ENCODE measurements around the gene OR2L8. TPM values are rescaled to one million over a fixed set of nuclear protein-coding genes. Genes with fewer than 3 reads are reported as not detected.
A peak's percentile ranks its signal among the peaks of the same experiment; 100 is the strongest.

OR2L8 gene
- total and polyA plus RNA-seq, 9 of the 15 experiments (the other 6 are each of a cell fraction or from before 2014, with no cell fraction given): not detected

DNA sequence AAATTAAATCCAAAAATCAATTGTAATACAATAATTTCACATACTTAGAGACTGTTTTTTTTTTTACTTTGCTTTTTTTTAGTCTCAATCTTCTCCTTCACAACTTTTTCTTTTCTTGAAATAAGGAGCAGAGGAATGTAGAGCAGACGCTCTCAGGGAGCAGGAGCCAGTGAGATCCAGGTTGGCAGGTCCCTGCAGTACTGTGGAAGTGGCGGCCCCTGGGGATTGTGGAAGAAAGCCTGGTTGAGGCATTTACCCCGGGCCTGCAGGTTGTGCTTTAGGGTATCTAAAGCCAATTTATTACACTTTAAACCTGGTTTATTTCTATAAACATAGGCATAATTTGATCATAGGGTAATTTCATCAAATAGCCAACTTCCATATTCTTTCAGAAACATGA is 24.7 kb upstream of the OR2L8 start (continued):
- TF ChIP-seq ZNF586 (CRISPR knock-in tag; conservative IDR thresholded peaks at IDR 0.05) (no peak), STAG1 (CRISPR knock-in tag; IDR thresholded peaks at IDR 0.05; ENCODE audit: borderline replicate concordance) (no peak), PHB (CRISPR knock-in tag; IDR thresholded peaks at IDR 0.05) (no peak)
- TF ChIP-seq, protein P1, sequence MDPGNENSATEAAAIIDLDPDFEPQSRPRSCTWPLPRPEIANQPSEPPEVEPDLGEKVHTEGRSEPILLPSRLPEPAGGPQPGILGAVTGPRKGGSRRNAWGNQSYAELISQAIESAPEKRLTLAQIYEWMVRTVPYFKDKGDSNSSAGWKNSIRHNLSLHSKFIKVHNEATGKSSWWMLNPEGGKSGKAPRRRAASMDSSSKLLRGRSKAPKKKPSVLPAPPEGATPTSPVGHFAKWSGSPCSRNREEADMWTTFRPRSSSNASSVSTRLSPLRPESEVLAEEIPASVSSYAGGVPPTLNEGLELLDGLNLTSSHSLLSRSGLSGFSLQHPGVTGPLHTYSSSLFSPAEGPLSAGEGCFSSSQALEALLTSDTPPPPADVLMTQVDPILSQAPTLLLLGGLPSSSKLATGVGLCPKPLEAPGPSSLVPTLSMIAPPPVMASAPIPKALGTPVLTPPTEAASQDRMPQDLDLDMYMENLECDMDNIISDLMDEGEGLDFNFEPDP (CRISPR knock-in tag; IDR thresholded peaks at IDR 0.05): no peak

DNA sequence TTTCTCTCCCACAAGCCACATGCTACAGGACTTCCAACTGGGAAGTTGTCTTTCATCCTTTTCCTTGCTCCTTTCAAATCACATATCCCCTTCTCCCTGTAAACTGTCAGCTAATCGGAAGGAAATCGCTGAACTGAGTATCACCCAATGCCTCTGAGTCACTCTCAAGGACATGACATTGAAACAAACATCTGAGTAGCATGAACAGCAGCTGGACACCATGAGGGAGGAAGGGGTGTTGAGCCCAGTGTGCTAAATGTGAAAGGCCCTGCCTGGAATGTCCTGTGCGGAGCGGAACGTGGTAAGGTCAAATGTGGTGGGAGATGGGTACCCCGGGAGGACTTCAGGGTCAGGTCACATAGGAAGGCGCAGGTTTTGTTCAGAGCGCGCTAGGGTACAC is 23.8 kb upstream of the OR2L8 start, which contains the start of gene OR2AJ1:
TSS of gene OR2AJ1 (plus strand) at position 22 of the 400 bp plus-strand sequence. CDS start 8,880 bp downstream, outside the sequence.
- H3K79me2 ChIP-seq (ENCODE audit: control insufficient read depth, insufficient read depth, low read length): no peaks in the 10 kb centered on the region
- POLR2A ChIA-PET: no interaction called here
- CTCF ChIA-PET (ENCODE audit: low intra/inter-chr PET ratio): no interaction called here
- H3K4me1 ChIP-seq (replicated peaks in 1 of 2; ENCODE audit: control insufficient read depth in 2 of 2, insufficient read depth in 2 of 2, low read length in 2 of 2): no peaks in the 10 kb centered on the region
- H3K4me3 ChIP-seq: no peak within 1 kb of the TSS
- in situ Hi-C loops (cut with MboI) (no loop called here), intact Hi-C loops (cut with micrococcal nuclease) (no loop called here)
- no peaks in the 10 kb centered on the region for H3K9me1 ChIP-seq (ENCODE audit: control insufficient read depth, insufficient read depth, low read length)
- no peaks in the 10 kb centered on the region for H3K36me3 ChIP-seq (ENCODE audit: control insufficient read depth, insufficient read depth, low read length)
- H3K9me3 ChIP-seq (replicated peaks; ENCODE audit: control insufficient read depth, insufficient read depth, low read depth, low read length): no peaks in the 10 kb centered on the region
- no peak within 1 kb of the TSS for H3K27ac ChIP-seq (ENCODE audit: extremely low read depth, low read depth, low read length)
- ATAC-seq (peak; percentile 63), DNase-seq (ENCODE audit: extremely low read depth in 1 of 4, low spot score in 3 of 4) (no peak), FAIRE-seq (no peak)
- H2AFZ ChIP-seq (ENCODE audit: low read depth, low read length): peak within 1 kb of the TSS; percentile 29; the same call in 1 of the 2 replicates
- H3K9ac ChIP-seq (ENCODE audit: insufficient read depth in 1 of 2, low read depth in 2 of 2, low read length in 2 of 2): no peak within 1 kb of the TSS
- no TSS peak for BruUV-seq (replicated peaks)
- no peak within 1 kb of the TSS; the same call in 1 of the 2 replicates for H3K4me2 ChIP-seq (ENCODE audit: insufficient read depth, low read length)
- no peaks in the 10 kb centered on the region for H4K20me1 ChIP-seq (replicated peaks; ENCODE audit: control insufficient read depth, insufficient read depth, low read length)
- 11% methylated on average over 9 of the region's 9 CpGs for WGBS (ENCODE audit: insufficient coverage, low coverage, missing lambda C conversion rate)
- H3K27me3 ChIP-seq (ENCODE audit: control insufficient read depth in 2 of 2, insufficient read depth in 2 of 2, low read length in 2 of 2): no peaks in the 10 kb centered on the region
- TF ChIP-seq ZNF696 (CRISPR knock-in tag; conservative IDR thresholded peaks at IDR 0.05): no peak
- TF ChIP-seq, protein P2, sequence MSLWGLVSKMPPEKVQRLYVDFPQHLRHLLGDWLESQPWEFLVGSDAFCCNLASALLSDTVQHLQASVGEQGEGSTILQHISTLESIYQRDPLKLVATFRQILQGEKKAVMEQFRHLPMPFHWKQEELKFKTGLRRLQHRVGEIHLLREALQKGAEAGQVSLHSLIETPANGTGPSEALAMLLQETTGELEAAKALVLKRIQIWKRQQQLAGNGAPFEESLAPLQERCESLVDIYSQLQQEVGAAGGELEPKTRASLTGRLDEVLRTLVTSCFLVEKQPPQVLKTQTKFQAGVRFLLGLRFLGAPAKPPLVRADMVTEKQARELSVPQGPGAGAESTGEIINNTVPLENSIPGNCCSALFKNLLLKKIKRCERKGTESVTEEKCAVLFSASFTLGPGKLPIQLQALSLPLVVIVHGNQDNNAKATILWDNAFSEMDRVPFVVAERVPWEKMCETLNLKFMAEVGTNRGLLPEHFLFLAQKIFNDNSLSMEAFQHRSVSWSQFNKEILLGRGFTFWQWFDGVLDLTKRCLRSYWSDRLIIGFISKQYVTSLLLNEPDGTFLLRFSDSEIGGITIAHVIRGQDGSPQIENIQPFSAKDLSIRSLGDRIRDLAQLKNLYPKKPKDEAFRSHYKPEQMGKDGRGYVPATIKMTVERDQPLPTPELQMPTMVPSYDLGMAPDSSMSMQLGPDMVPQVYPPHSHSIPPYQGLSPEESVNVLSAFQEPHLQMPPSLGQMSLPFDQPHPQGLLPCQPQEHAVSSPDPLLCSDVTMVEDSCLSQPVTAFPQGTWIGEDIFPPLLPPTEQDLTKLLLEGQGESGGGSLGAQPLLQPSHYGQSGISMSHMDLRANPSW (CRISPR knock-in tag; IDR thresholded peaks at IDR 0.05): no peak
- no peak for TF ChIP-seq GATA2 (CRISPR knock-in tag; IDR thresholded peaks at IDR 0.05)
- TF ChIP-seq FOSL1 (tag; conservative IDR thresholded peaks at IDR 0.05): peak; percentile 34; the same call in 1 of the 2 replicates
- TF ChIP-seq ZNF133 (CRISPR knock-in tag; IDR thresholded peaks at IDR 0.05): no peak
- TF ChIP-seq, protein P3, sequence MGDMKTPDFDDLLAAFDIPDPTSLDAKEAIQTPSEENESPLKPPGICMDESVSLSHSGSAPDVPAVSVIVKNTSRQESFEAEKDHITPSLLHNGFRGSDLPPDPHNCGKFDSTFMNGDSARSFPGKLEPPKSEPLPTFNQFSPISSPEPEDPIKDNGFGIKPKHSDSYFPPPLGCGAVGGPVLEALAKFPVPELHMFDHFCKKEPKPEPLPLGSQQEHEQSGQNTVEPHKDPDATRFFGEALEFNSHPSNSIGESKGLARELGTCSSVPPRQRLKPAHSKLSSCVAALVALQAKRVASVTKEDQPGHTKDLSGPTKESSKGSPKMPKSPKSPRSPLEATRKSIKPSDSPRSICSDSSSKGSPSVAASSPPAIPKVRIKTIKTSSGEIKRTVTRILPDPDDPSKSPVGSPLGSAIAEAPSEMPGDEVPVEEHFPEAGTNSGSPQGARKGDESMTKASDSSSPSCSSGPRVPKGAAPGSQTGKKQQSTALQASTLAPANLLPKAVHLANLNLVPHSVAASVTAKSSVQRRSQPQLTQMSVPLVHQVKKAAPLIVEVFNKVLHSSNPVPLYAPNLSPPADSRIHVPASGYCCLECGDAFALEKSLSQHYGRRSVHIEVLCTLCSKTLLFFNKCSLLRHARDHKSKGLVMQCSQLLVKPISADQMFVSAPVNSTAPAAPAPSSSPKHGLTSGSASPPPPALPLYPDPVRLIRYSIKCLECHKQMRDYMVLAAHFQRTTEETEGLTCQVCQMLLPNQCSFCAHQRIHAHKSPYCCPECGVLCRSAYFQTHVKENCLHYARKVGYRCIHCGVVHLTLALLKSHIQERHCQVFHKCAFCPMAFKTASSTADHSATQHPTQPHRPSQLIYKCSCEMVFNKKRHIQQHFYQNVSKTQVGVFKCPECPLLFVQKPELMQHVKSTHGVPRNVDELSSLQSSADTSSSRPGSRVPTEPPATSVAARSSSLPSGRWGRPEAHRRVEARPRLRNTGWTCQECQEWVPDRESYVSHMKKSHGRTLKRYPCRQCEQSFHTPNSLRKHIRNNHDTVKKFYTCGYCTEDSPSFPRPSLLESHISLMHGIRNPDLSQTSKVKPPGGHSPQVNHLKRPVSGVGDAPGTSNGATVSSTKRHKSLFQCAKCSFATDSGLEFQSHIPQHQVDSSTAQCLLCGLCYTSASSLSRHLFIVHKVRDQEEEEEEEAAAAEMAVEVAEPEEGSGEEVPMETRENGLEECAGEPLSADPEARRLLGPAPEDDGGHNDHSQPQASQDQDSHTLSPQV (IDR thresholded peaks at IDR 0.05): no peak
- TF ChIP-seq, protein P4, sequence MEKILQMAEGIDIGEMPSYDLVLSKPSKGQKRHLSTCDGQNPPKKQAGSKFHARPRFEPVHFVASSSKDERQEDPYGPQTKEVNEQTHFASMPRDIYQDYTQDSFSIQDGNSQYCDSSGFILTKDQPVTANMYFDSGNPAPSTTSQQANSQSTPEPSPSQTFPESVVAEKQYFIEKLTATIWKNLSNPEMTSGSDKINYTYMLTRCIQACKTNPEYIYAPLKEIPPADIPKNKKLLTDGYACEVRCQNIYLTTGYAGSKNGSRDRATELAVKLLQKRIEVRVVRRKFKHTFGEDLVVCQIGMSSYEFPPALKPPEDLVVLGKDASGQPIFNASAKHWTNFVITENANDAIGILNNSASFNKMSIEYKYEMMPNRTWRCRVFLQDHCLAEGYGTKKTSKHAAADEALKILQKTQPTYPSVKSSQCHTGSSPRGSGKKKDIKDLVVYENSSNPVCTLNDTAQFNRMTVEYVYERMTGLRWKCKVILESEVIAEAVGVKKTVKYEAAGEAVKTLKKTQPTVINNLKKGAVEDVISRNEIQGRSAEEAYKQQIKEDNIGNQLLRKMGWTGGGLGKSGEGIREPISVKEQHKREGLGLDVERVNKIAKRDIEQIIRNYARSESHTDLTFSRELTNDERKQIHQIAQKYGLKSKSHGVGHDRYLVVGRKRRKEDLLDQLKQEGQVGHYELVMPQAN (IDR thresholded peaks at IDR 0.05; ENCODE audit: borderline replicate concordance): no peak

Measured in K562 (cell line).